ENCODE data around the gene GATA5. TPM values are rescaled to one million over a fixed set of nuclear protein-coding genes. Genes with fewer than 3 reads are reported as not detected.

The GATA5 gene
- total RNA-seq, 1 donor from 2014 or later, result not detected

DNA sequence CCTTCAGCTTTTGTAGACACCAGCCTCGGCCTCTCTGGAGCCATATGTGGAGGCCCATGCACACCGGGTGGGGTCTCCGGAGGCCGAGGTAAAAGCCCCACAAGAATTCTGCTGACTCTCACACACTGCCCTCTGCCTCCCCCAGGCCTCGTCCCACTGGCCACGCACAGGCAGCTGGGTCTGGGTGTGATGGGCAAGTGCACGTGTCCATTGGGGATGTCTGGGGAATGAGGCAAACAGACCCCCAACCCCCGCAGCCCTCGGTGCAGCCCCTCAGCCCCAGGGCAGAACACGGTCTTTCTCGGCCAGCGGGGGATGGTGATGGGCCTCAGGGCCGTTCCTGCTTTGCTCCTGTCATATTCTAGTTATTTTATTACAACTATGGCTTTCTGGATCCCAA is 44.0 kb upstream of the GATA5 start:
- Histone ChIP-seq H3K36me3 (ENCODE audit: control insufficient read depth, insufficient read depth, low read length) (no peaks in the 10 kb centered on the region), H3K27me3 (ENCODE audit: control insufficient read depth, insufficient read depth, low read length) (peaks cover 11% of the 10 kb centered on the region), H3K4me3 (ENCODE audit: low read depth, low read length) (no peak overlapping the region)
- FAIRE-seq, result no peak
- no peak for TF ChIP-seq CTCF (IDR thresholded peaks at IDR 0.05; ENCODE audit: insufficient read depth, low read length, severe bottlenecking)
- DNase-seq (ENCODE audit: low read depth), result no peak

GRCh38 chr20:62518911-62519310 is 43.1 kb upstream of the GATA5 start:
- H3K4me3 ChIP-seq (ENCODE audit: low read depth, low read length), result no peak overlapping the region
- H3K36me3 ChIP-seq (ENCODE audit: control insufficient read depth, insufficient read depth, low read length), result no peaks in the 10 kb centered on the region
- no peak for TF ChIP-seq CTCF (IDR thresholded peaks at IDR 0.05; ENCODE audit: insufficient read depth, low read length, severe bottlenecking)
- FAIRE-seq (no peak), DNase-seq (ENCODE audit: low read depth) (no peak)
- H3K27me3 ChIP-seq (ENCODE audit: control insufficient read depth, insufficient read depth, low read length), result peaks cover 10% of the 10 kb centered on the region

DNA sequence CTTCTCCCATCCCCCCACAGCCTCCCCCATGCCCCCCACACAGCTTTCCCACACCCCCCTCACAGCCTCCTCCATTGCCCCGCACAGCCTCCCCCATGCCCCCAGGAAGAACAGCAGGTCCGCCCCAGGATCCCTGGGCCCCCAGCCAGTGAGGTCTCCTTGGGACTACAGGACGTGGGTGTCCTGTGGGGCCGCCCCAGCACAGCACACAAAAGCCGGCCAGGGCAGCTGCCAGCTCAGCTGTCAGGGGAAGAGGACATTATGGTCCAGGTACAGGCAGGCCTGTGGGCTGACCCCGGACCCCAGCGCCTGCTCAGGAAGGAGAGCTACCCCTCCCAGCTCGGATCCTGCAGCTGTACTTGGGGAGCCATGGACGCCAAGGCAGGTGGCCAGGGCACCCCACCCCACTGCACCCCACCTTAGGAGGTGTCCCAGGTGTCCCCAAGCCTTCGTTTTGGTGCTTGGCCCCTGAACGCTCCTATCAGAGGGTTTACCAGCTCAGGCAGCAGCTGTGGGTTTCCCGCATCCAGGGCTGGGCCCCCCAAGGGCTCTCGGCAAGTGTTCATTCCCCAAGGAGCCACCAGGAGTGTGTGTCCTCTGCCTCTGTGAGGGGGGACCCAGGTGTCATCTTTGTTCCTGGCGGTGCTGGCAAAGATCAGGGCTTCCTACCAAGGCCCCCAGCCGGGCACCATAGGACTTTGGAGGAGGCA is 42.3 kb upstream of the GATA5 start:
- no peak for FAIRE-seq
- no peak for DNase-seq (ENCODE audit: low read depth)
- Histone ChIP-seq H3K36me3 (ENCODE audit: control insufficient read depth, insufficient read depth, low read length) (no peaks in the 10 kb centered on the region), H3K4me3 (ENCODE audit: low read depth, low read length) (no peak overlapping the region), H3K27me3 (ENCODE audit: control insufficient read depth, insufficient read depth, low read length) (peaks cover 12% of the 10 kb centered on the region)
- TF ChIP-seq CTCF (IDR thresholded peaks at IDR 0.05; ENCODE audit: insufficient read depth, low read length, severe bottlenecking), result no peak

- no peak for FAIRE-seq
- H3K36me3 ChIP-seq (ENCODE audit: control insufficient read depth, insufficient read depth, low read length), result no peaks in the 10 kb centered on the region
- no peak for DNase-seq (ENCODE audit: low read depth)
- no peak for TF ChIP-seq CTCF (IDR thresholded peaks at IDR 0.05; ENCODE audit: insufficient read depth, low read length, severe bottlenecking)
- H3K4me3 ChIP-seq (ENCODE audit: low read depth, low read length), result no peak overlapping the region
- H3K27me3 ChIP-seq (ENCODE audit: control insufficient read depth, insufficient read depth, low read length), result peaks cover 15% of the 10 kb centered on the region
Observed at GRCh38 chr20:62517168-62517567, 41.4 kb upstream of the GATA5 start.

DNA sequence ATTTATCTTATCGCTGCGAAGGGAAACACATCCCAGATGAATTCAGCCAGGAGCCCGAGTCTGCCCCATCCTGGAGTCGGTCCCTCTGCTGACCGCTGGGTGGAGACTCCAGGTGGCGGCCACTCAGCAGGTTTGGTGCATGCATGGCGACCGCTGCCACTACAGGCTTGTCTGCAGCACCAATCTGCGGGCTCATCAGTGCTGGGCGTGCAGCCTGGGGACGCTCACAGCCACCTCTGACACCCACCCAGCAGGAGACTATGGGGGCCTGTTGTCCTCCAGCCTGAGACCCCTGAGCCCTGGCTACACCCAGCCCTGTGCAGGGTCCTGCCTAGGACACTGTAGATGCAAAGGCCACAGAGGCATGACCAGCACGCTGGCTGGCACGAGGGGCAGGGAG is 40.5 kb upstream of the GATA5 start:
- peak; percentile 29 for TF ChIP-seq CTCF (IDR thresholded peaks at IDR 0.05; ENCODE audit: insufficient read depth, low read length, severe bottlenecking)
- Histone ChIP-seq H3K4me3 (ENCODE audit: low read depth, low read length) (no peak overlapping the region), H3K36me3 (ENCODE audit: control insufficient read depth, insufficient read depth, low read length) (no peaks in the 10 kb centered on the region), H3K27me3 (ENCODE audit: control insufficient read depth, insufficient read depth, low read length) (peaks cover 18% of the 10 kb centered on the region)
- DNase-seq (ENCODE audit: low read depth), result no peak
- no peak for FAIRE-seq

GRCh38 chr20:62515826-62516225 is 40.0 kb upstream of the GATA5 start:
- H3K36me3 ChIP-seq (ENCODE audit: control insufficient read depth, insufficient read depth, low read length), result no peaks in the 10 kb centered on the region
- FAIRE-seq (no peak), DNase-seq (ENCODE audit: low read depth) (no peak)
- peaks cover 18% of the 10 kb centered on the region for H3K27me3 ChIP-seq (ENCODE audit: control insufficient read depth, insufficient read depth, low read length)
- H3K4me3 ChIP-seq (ENCODE audit: low read depth, low read length), result no peak overlapping the region
- TF ChIP-seq CTCF (IDR thresholded peaks at IDR 0.05; ENCODE audit: insufficient read depth, low read length, severe bottlenecking), result no peak

Data from bronchial epithelial cell (primary cell).